ENCODE measurements around the gene HDAC9. TPM values are rescaled to one million over a fixed set of nuclear protein-coding genes. Genes with fewer than 3 reads are reported as not detected.

HDAC9 gene
- total RNA-seq, 1 experiment from 2014 or later = 159 TPM

GRCh38 chr7:18626086-18626485 lies 130.5 kb downstream of the HDAC9 start:
- CTCF ChIA-PET = no interaction called here
- DNase-seq = no peak
- Mint-ChIP-seq H3K36me3 (ENCODE audit: insufficient read depth, unreplicated experiment) (peaks cover 31% of the 10 kb centered on the region), H3K27ac (ENCODE audit: unreplicated experiment) (peak overlapping the region; percentile 4), H3K9me3 (ENCODE audit: low read depth, unreplicated experiment) (no peaks in the 10 kb centered on the region), H3K4me3 (ENCODE audit: low read depth, unreplicated experiment) (no peak overlapping the region), H3K27me3 (ENCODE audit: unreplicated experiment) (no peaks in the 10 kb centered on the region), H3K4me1 (ENCODE audit: low read depth, unreplicated experiment) (no peaks in the 10 kb centered on the region)
- intact Hi-C loops (cut with micrococcal nuclease; ENCODE audit: unreplicated experiment) = no loop called here
- no TSS peak for BruUV-seq (replicated peaks)
- TF ChIP-seq, protein P1, sequence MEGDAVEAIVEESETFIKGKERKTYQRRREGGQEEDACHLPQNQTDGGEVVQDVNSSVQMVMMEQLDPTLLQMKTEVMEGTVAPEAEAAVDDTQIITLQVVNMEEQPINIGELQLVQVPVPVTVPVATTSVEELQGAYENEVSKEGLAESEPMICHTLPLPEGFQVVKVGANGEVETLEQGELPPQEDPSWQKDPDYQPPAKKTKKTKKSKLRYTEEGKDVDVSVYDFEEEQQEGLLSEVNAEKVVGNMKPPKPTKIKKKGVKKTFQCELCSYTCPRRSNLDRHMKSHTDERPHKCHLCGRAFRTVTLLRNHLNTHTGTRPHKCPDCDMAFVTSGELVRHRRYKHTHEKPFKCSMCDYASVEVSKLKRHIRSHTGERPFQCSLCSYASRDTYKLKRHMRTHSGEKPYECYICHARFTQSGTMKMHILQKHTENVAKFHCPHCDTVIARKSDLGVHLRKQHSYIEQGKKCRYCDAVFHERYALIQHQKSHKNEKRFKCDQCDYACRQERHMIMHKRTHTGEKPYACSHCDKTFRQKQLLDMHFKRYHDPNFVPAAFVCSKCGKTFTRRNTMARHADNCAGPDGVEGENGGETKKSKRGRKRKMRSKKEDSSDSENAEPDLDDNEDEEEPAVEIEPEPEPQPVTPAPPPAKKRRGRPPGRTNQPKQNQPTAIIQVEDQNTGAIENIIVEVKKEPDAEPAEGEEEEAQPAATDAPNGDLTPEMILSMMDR (IDR thresholded peaks at IDR 0.05; ENCODE audit: unreplicated experiment) = no peak

- CTCF ChIA-PET = no interaction called here
- Mint-ChIP-seq H3K27me3 (ENCODE audit: unreplicated experiment) (no peaks in the 10 kb centered on the region), H3K36me3 (ENCODE audit: insufficient read depth, unreplicated experiment) (peaks cover 30% of the 10 kb centered on the region), H3K4me1 (ENCODE audit: low read depth, unreplicated experiment) (no peaks in the 10 kb centered on the region), H3K4me3 (ENCODE audit: low read depth, unreplicated experiment) (no peak overlapping the region), H3K27ac (ENCODE audit: unreplicated experiment) (no peak overlapping the region), H3K9me3 (ENCODE audit: low read depth, unreplicated experiment) (no peaks in the 10 kb centered on the region)
- TF ChIP-seq, protein P1 (IDR thresholded peaks at IDR 0.05; ENCODE audit: unreplicated experiment) = no peak
- DNase-seq = no peak
- no TSS peak for BruUV-seq (replicated peaks)
- intact Hi-C loops (cut with micrococcal nuclease; ENCODE audit: unreplicated experiment) = no loop called here
These were observed 131.2 kb downstream of the HDAC9 start for GRCh38 chr7:18626717-18627116.

- DNase-seq = no peak
- peaks cover 21% of the 10 kb centered on the region for H3K4me1 Mint-ChIP-seq (ENCODE audit: low read depth, unreplicated experiment)
- H3K27me3 Mint-ChIP-seq (ENCODE audit: unreplicated experiment) = no peaks in the 10 kb centered on the region
- peaks cover 12% of the 10 kb centered on the region for H3K36me3 Mint-ChIP-seq (ENCODE audit: insufficient read depth, unreplicated experiment)
- CTCF ChIA-PET = no interaction called here
- TF ChIP-seq, protein P1 (IDR thresholded peaks at IDR 0.05; ENCODE audit: unreplicated experiment) = no peak
- no peak overlapping the region for H3K4me3 Mint-ChIP-seq (ENCODE audit: low read depth, unreplicated experiment)
- no TSS peak for BruUV-seq (replicated peaks)
- H3K9me3 Mint-ChIP-seq (ENCODE audit: low read depth, unreplicated experiment) = no peaks in the 10 kb centered on the region
- intact Hi-C loops (cut with micrococcal nuclease; ENCODE audit: unreplicated experiment) = no loop called here
- H3K27ac Mint-ChIP-seq (ENCODE audit: unreplicated experiment) = no peak overlapping the region
These were observed 142.0 kb downstream of the HDAC9 start for GRCh38 chr7:18637516-18637915.

DNA sequence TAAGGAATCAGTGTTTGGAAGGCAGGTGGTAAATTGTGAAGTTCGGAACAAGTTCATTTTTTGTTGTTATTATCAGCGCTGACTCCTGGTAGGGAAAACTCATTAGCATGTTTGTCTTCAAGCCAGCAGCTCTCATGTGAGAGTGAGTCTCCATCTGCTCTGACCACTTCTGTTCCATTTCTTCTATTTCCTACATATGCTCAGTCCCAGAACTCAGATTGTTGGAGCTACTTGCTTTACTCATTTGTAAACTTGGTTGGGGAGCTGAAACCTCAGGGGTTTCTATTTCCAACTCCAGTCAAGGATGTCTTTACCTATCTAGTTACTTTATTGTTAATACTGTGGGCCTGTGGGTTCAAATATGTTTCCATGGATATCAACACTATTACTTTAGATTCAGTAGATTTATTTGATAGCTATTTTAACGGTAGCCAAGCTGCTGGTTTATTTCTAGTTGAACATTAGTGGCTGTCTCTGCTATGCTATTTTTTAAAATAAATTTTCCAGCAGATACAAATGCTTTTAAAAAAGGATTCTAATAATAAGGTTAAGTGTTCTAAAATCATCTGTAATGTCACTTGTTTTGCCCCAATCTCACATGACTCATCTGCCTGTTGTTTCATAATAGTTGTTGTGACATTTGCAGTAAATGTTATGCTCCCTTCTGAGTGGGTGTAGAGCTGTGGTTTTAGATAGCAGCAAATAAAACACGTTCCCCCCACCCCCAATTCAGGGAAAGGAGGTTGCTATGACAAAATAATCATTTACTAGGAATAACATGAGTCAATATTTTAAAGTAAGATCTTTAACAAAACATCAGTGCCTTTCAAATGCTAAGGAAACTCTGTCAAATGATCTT lies 143.3 kb downstream of the HDAC9 start:
- DNase-seq = no peak
- Mint-ChIP-seq H3K4me1 (ENCODE audit: low read depth, unreplicated experiment) (peaks cover 21% of the 10 kb centered on the region), H3K4me3 (ENCODE audit: low read depth, unreplicated experiment) (no peak overlapping the region), H3K9me3 (ENCODE audit: low read depth, unreplicated experiment) (no peaks in the 10 kb centered on the region), H3K27me3 (ENCODE audit: unreplicated experiment) (no peaks in the 10 kb centered on the region), H3K27ac (ENCODE audit: unreplicated experiment) (peak overlapping the region; percentile 56), H3K36me3 (ENCODE audit: insufficient read depth, unreplicated experiment) (peaks cover 13% of the 10 kb centered on the region)
- CTCF ChIA-PET = no interaction called here
- TF ChIP-seq, protein P1 (IDR thresholded peaks at IDR 0.05; ENCODE audit: unreplicated experiment) = no peak
- intact Hi-C loops (cut with micrococcal nuclease; ENCODE audit: unreplicated experiment) = no loop called here
- BruUV-seq (replicated peaks) = no TSS peak

Data from Calu3 (cell line).